ENCODE measurements around the gene FMO5. TPM values are rescaled to one million over a fixed set of nuclear protein-coding genes. Genes with fewer than 3 reads are reported as not detected.

The FMO5 gene
- total and polyA plus RNA-seq, 2 of the 13 experiments (the other 11 are each of a cell fraction or from before 2014, with no cell fraction given): 48.2 to 149 TPM

GRCh38 chr1:147168626-147169058, 56.5 kb downstream of the FMO5 start (continued):
- peak; percentile 40; the same call in 1 of the 2 replicates for TF ChIP-seq KDM6A (CRISPR knock-in tag; IDR thresholded peaks at IDR 0.05; ENCODE audit: low read depth)
- no peak for TF ChIP-seq MYC (CRISPR knock-in tag; IDR thresholded peaks at IDR 0.05; ENCODE audit: borderline replicate concordance)
- TF ChIP-seq SSRP1 (CRISPR knock-in tag; IDR thresholded peaks at IDR 0.05): 0 out of 2 replicates have a peak, but pooled peaks have one; percentile 40
- TF ChIP-seq ZBTB14 (CRISPR knock-in tag; IDR thresholded peaks at IDR 0.05): no peak
- TF ChIP-seq MLLT10 (CRISPR knock-in tag; IDR thresholded peaks at IDR 0.05): no peak
- TF ChIP-seq SRSF9 (IDR thresholded peaks at IDR 0.05; ENCODE audit: borderline replicate concordance, insufficient read depth, low read depth, low read length, poor library complexity, severe bottlenecking): no peak
- TF ChIP-seq MTF1 (CRISPR knock-in tag; IDR thresholded peaks at IDR 0.05): no peak
- no peak for TF ChIP-seq ZC3H4 (CRISPR knock-in tag; IDR thresholded peaks at IDR 0.05; ENCODE audit: borderline replicate concordance)
- peak; percentile 32 to 35; a peak in 1 of 4 replicates for TF ChIP-seq HMGXB4 (CRISPR knock-in tag; IDR thresholded peaks at IDR 0.05; ENCODE audit: borderline replicate concordance in 1 of 2, low read depth in 1 of 2)
- no peak for TF ChIP-seq ATF5 (CRISPR knock-in tag; IDR thresholded peaks at IDR 0.05; ENCODE audit: low read depth)
- no peak for TF ChIP-seq HHEX (CRISPR knock-in tag; IDR thresholded peaks at IDR 0.05)
- no peak for TF ChIP-seq ZNF619 (CRISPR knock-in tag; IDR thresholded peaks at IDR 0.05)
- TF ChIP-seq HOXA9 (CRISPR knock-in tag; IDR thresholded peaks at IDR 0.05; ENCODE audit: borderline replicate concordance): no peak
- no peak for TF ChIP-seq PRPF4 (IDR thresholded peaks at IDR 0.05; ENCODE audit: low read depth, low read length, poor library complexity, severe bottlenecking)
- no peak for TF ChIP-seq BRCA1 (CRISPR knock-in tag; IDR thresholded peaks at IDR 0.05)
- TF ChIP-seq MXD4 (CRISPR knock-in tag; IDR thresholded peaks at IDR 0.05): 0 out of 2 replicates have a peak, but pooled peaks have one; percentile 42
- no peak for TF ChIP-seq PHF5A (CRISPR knock-in tag; IDR thresholded peaks at IDR 0.05; ENCODE audit: low read depth, unreplicated experiment)
- no peak for TF ChIP-seq YY1 (IDR thresholded peaks at IDR 0.05; ENCODE audit: insufficient read depth, insufficient replicate concordance, low read depth, low read length)
- no peak for TF ChIP-seq ETS1 (CRISPR knock-in tag; IDR thresholded peaks at IDR 0.05)
- TF ChIP-seq RFX1 (IDR thresholded peaks at IDR 0.05): no peak
- TF ChIP-seq ZC3H13 (CRISPR knock-in tag; IDR thresholded peaks at IDR 0.05): no peak
- TF ChIP-seq ZNF574 (CRISPR knock-in tag; IDR thresholded peaks at IDR 0.05): peak; percentile 89
- TF ChIP-seq CBX5 (CRISPR knock-in tag; IDR thresholded peaks at IDR 0.05; ENCODE audit: borderline replicate concordance): 0 out of 2 replicates have a peak, but pooled peaks have one; percentile 24
- TF ChIP-seq ZNF44 (CRISPR knock-in tag; IDR thresholded peaks at IDR 0.05): no peak

Measured in HepG2 (cell line).